SK-N-SH (cell line): ENCODE data around the gene TFPT.

Source experiments
- EZH2phosphoT487 ChIP-seq: fragments of 200-600 bp; sonication (generic); IDR thresholded peaks from 2 replicates; pipeline ENCODE4 v1.6.1; 2017; ENCODE audit warnings: low read depth, mixed run types, mild to moderate bottlenecking, antibody characterized with exemption, moderate library complexity, borderline replicate concordance
- MAX ChIP-seq: IDR thresholded peaks from 2 replicates; pipeline ENCODE4 v1.4.0; 2012; ENCODE audit warnings: low read depth
- SMC3 ChIP-seq: IDR thresholded peaks from 2 replicates; pipeline ENCODE4 v1.6.1; 2012; ENCODE audit warnings: low read depth, low read length, improper control_type of control experiment
- USF2 ChIP-seq: fragments of 150-350 bp; IDR thresholded peaks from 2 replicates; pipeline ENCODE4 v1.6.1; 2017; ENCODE audit warnings: antibody characterized with exemption, low read length, low read depth, borderline replicate concordance
- YY1 ChIP-seq: IDR thresholded peaks from 2 replicates; pipeline ENCODE4 v1.4.0; 2012; ENCODE audit warnings: low read depth, mild to moderate bottlenecking
- ZBTB33 ChIP-seq: IDR thresholded peaks from 2 replicates; pipeline ENCODE4 v1.4.0; 2012; ENCODE audit warnings: low read depth, borderline replicate concordance
- TF ChIP-seq, protein P1 (sequence below): fragments of 200-600 bp; sonication (generic); IDR thresholded peaks from 2 replicates; pipeline ENCODE4 v1.6.1; 2017; ENCODE audit warnings: antibody characterized with exemption, mild to moderate bottlenecking, moderate library complexity

DNA sequence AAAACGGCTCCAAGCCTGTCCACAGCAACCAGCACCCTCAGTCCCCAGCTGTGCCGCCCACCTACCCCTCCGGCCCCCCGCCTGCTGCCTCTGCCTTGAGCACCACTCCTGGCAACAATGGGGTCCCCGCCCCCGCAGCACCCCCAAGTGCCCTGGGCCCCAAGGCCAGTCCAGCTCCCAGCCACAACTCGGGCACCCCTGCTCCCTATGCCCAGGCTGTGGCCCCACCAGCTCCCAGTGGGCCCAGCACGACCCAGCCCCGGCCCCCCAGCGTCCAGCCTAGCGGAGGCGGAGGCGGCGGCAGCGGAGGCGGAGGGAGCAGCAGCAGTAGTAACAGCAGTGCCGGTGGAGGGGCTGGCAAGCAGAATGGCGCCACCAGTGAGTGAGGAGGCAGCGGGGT is 32.7 kb upstream of the TFPT start:
- TF ChIP-seq EZH2phosphoT487, result no peak
- TF ChIP-seq ZBTB33, result no peak
- TF ChIP-seq MAX, result no peak
- no peak for TF ChIP-seq YY1
- TF ChIP-seq USF2, result no peak
- TF ChIP-seq SMC3, result no peak
- TF ChIP-seq, protein P1, sequence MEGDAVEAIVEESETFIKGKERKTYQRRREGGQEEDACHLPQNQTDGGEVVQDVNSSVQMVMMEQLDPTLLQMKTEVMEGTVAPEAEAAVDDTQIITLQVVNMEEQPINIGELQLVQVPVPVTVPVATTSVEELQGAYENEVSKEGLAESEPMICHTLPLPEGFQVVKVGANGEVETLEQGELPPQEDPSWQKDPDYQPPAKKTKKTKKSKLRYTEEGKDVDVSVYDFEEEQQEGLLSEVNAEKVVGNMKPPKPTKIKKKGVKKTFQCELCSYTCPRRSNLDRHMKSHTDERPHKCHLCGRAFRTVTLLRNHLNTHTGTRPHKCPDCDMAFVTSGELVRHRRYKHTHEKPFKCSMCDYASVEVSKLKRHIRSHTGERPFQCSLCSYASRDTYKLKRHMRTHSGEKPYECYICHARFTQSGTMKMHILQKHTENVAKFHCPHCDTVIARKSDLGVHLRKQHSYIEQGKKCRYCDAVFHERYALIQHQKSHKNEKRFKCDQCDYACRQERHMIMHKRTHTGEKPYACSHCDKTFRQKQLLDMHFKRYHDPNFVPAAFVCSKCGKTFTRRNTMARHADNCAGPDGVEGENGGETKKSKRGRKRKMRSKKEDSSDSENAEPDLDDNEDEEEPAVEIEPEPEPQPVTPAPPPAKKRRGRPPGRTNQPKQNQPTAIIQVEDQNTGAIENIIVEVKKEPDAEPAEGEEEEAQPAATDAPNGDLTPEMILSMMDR, result no peak
